Kasumi-1 (cell line): Measurements from ENCODE around the gene THAP10.

Source experiments
- DNase-seq, 2 experiments: peaks; one replicate each; lab custom pipeline; 2025; lab: John Stamatoyannopoulos, UW

Gene THAP10

DNA sequence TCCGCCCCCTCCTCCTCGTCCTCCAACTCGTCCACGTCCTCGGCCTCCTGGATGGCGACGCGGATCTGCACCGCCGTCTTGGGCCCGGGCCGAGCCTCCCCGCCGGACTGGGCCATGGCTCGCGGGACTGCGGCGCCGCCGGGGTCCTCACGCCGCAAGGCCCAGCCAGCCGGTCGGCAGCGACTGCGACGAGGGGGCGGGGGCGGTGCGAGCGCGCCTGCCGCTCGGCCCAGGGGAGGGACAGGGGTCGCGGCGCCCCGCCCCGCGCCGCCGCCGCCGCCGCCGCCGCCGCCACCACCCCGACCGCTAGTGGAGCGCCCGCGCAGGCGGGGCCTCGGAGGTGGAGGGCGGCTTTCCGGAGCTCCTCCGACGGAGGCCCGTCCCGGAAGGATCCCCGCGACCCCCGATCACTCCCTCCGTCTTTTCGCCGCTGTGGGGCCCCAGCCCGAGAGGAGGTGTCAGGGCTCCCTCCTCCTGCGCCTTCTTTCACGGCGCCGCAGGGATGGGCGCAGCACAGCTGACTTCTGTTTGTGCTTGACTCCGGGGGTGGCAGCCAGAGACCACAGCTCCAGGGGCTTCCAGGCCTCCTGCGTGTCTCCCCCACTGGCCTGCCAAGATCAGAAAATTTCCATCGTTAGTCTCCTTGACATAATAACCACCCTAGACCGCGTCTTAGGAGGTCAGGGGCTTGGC is 38.1 kb downstream of the THAP10 start, which contains the start of gene LARP6:
Gene LARP6 (minus strand): TSS at position 185 of the 693 bp plus-strand sequence. CDS start 69 bp downstream, at position 116.
- no peak for DNase-seq

DNA sequence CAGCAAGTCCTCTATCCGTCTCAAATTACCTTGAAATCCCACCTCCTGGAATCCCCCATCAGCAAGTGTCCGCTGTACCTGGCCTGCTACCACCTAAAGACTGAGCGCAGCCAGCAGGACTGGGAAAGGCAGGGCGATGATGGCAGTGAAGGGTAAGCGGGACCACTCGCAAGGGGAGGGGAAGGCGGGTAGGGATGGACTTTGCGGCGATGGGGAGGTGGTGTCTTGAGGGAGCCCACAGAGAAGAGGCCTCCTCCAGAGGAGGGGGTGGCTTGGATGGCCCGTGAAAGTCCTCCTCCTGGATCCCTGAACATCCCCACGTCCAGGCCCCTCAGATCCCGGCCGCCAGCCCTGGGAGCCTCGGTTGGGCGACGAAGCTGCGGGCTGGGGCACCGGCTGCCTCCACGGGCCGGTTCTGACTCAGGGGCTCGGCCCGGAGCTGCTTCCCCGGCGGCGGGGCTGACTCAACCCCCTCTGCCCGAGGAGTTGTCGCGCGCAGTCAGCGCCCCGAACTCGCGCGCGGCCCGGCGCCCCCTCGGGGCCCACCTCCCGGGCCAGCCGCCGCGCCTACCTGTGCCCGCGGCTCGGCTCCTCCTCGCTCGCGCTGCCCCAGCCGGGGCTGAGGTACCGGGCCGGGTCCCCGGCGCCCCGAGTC is 38.8 kb downstream of the THAP10 start:
- DNase-seq = no peak

DNA sequence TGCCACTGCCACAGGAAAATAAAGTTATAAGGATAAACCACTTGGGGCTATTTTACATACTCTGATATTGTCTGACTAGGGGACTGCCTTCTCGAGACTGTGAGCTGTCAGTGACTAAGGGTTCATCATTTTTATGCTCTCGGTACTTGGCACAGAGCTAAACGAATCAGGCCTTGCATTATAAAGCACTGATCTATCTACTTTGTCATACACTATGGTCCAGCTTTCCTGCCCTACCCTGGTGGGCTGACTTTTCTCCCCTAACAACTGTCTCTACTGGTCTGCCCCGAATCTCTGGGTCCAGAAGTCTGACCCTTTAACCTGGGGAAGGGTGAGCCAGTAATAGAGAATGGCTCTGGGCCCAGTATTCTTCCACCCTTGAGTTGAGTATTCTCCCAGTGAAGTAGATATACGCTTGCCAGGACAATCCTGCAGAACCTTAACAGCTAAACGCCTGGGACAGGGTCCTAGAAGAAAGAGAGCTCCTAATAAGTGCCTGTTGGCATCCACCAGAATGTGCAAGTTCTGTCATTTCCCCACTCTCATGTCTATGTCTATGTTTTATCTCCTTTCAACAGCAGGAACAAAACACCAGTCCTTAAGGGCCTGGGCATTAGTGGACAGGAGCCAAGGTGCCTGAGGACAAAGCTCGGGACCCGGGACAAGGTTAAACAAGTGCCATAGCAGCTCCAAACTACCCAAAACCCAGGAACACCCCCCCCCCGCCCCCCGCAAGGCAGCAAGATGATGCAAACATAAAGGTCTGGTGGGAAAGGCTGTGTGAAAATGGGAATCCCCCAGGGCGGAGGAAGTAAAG is 39.5 kb downstream of the THAP10 start:
- DNase-seq = no peak

DNA sequence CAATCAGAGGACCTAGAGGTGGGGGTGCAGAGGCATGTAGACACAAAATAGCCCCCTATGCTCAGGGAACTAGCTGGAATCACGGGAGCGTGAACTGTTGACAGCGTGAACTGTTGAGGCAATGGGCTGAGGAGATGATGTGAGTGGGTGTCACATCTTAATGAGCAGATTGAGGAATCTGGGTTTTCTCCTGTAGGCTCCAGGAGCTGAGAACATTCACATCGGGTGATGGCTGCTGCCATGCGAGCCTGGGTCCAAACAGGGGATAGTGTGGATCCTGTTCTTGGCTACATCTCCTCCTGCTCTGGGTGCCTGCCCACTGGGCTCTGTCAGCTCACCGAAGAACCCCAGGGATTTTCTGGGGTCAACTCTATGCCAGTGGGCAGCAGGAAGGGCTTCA is 40.3 kb downstream of the THAP10 start:
- no peak for DNase-seq

DNA sequence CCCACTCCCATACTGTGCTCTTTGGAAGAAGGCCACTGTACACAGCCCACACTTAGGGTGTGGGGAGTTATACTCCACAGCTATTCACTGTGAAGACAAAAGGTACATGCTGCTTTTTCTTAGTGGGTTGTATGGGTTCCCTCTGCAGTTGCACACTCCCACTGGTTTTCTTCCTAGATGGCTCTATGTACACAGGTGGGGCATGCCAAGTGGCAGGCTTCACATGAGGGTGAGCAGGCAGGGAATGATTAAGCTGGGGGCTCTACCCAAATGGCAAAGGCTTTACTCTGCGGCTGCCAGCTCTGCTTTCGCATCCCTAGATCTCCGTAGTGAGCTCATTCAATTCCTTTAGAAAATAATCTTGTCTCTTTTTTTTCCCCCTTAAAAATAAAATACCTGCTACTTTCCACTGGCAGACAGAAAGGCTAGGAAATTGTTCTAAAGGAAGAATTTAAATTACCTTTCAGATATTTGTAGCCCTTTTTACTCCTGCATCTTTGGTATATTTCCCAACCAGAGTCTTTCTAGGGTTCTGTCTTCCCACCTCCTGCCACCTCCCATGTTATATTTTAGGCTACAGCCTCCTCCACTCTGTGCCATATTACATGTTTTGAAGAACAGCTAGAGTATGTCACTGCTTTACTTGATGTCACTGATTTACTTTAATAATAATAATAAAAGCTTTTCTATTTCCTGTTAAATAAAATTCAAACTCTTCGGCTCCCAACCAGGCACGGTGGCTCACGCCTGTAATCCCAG is 46.5 kb downstream of the THAP10 start:
- no peak for DNase-seq

DNA sequence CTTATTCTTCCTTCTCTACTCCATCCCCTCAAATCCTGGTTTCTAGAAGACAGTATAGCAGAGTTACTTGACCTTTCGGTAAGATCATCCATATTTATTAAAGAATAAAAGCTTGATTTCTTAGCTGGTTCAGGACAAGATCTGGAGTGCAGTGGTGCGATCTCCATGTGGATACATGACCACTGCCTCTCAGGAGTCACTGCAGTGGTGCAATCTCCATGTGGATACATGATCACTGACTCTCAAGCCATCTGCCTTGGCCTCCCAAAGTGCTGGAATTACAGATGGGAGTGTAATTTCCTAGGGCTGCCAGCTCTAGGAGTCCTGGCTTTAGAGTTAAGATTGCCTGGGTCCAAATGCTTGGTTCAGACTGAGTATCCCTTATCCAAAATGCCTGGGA is 54.8 kb downstream of the THAP10 start:
- no peak for DNase-seq

DNA sequence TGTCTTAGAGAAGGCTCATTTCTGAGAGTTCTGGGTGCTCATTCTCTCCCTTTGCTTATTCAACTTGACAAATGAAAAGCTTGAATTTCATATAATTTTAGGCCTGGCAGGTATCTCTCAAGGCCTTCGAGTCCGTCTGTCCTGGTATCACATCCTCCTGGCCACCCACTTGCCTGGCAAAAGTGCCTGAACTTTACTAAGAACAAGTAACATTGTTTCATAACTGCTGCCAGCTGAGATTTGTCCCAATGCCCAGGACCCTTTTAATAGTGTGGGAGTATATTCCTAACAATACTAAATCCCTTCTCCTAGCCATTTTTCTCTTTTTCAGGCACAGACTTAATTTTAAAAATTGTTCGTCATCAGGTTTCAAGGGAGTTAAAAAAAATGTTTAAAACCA is 56.4 kb downstream of the THAP10 start:
- DNase-seq = no peak

DNA sequence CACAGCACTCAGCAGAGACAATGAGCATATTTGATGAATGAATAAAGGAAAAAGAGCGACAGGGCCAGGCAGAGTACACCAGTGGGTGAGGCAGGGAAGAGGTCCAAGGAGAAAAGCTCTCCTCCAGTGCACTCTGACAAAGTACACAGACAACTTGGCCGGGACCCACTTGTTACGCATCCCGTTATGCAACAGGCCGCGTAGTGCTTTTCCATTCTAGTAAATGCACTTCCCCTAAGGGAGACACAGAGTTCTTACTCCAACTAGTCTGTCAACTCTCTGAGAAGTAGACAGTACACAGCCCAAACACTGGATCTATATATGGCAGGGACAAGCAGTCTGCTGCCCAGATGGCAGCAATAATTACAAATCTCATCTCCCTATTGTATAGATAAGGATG is 56.8 kb downstream of the THAP10 start:
- no peak for DNase-seq

DNA sequence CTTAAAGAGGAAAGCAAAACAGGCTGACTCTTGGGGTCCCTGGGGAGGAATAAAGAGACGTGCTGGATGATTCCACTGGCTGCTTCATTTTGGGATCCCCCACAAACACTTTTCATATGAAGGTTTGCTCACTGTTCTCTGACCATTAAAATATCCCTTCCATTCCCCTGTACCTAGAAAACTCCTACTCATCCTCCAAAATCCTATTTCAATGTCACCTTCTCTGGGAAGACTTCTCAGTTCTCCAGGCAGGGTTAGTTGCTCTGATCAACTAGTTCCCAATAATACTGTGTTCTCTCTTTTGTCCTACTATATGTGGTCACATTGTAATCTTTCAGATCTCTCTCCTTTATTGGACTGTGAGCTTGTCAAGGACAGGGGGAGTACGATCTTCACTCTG is 57.2 kb downstream of the THAP10 start:
- DNase-seq = no peak

DNA sequence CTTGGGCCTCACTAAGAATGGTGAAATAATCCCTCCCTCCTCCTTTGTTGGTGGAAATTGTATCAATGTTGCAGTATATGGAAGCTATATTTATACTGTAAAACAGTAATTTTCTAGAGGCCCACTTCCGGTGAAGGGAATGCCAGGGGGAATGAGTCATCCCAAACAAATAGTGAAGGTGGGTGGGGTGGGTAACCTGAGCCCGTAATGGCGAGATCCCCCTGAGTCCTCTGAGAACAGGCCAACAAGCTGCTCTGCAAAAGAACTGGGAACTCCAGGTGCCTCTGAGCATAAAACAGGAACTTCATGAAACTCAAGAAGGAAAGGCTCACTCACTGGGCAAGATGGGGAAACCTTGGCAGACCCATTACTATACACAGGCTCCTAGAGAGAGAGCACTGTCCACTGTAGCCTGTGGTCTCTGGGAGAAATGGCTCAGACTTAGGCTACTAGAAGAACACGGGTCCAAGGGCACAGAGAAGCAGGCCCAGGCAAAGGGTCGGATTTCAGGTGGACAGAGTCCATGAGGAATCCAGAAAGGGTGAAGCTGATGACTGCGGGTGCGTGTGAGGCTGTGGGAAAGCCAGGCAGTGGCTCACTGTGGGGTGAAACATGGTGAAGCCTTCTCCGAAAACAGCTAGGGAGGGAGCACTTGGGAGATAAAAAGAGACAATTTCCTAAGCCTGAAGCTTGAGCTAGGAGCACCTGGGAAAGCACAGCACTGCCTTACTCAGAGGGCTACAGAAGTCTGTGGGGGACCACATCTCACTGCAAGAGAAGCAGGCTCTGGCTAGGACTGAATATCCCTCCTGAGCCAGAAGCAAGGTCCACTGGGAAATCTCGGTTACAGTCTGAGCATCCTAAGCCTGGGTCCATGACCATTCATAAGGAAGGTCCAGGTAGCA is 58.1 kb downstream of the THAP10 start:
- no peak for DNase-seq

DNA sequence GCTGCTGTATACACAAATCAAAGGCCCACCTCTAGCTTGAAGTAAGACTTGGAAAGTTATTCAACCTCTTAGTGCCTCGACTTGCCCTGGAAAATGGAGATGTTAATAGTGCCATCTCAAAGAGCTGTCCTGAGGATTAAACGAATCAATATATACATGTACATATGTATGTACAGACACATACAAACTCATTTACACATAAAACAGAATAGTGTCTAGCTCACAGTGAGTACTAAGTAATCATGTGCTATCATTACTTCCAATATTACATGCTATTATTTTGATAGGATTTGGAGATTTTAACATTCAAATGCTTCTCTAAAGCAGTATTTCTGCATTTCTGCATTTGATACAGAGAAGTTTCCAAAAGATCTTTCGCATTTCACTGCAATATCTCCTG is 58.8 kb downstream of the THAP10 start:
- DNase-seq = no peak

DNA sequence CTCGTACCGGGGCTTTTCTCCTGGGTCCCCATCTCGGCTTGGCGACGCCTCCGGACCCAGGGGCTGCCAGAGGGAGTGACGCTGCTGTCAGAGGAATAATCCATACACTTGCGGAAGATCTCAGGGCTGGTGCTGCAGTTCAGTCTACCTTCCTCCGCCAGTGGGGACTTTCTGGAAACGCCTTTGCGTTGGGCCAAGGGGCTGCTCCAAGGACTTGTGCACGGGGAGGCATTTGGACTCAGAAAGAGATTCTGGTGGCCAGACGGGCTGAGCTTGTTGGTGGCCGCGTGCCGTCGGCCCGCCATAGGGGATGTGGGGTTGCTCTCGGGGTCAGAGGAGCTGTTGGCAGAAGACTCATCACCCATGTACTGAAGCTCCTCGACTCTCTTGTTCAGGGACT is 60.1 kb downstream of the THAP10 start:
- no peak for DNase-seq
